Effector CD8-positive, alpha-beta T cell (primary cell): ENCODE data around the gene CCDC192.

Experiments
- DNase-seq: peaks from one replicate; lab custom pipeline; 2025; lab: John Stamatoyannopoulos, UW

CCDC192 gene

DNA sequence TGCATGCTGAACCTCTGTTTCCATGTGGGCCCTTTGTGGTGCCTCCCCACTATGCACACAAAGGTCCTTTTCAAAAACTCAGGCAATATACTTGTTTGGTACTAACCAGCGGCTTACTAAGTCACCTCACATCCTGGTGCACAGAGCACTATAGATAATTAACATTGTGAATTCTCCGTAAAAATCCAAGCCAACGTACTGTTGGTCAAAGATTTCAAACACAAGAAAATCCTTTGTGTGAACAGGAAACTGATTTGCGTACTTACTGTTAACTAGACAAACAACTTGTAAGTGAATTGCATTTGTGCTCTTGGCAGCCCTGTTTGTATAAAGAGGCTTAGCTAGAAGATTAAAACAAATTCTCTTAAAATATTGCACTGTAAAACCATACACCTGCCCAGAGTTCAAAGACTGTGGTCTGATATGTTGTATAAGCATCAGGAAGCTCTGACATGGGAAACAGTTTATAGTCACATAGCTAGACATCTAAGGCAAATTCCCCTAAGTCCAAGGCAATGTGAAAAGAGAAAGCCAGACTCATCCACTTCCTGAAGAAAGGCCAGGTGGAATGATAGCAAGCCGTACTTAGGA is 255.3 kb downstream of the CCDC192 start:
- DNase-seq, result no peak

DNA sequence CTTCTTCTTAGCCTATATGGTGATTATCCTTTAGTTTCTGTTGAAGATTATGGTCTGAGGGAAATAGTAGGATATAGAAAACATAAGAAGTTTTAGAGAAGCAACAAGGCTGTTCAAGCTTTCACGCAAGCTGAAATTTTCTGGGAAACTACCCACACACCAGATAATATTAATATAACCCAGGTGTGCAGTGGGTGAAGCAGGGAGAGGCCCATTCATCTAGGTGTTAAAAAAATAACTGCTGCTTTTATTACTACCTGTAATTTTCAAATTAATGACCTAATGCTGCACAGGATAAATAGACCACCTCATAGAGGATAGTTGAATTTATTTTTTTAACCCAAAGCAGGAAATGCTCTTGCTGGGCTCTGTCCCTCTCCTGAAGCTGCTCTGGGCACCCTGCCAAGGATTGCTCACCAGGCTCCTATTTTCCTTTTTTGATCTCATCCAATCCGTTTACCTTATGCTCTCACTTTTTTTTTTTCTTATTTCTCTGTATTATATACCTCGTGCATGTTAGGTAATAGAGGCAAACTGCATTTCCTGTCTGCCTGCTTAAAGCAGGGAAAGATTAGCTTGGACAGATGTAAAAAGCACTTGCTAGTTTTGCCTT is 256.1 kb downstream of the CCDC192 start:
- DNase-seq, result no peak

DNA sequence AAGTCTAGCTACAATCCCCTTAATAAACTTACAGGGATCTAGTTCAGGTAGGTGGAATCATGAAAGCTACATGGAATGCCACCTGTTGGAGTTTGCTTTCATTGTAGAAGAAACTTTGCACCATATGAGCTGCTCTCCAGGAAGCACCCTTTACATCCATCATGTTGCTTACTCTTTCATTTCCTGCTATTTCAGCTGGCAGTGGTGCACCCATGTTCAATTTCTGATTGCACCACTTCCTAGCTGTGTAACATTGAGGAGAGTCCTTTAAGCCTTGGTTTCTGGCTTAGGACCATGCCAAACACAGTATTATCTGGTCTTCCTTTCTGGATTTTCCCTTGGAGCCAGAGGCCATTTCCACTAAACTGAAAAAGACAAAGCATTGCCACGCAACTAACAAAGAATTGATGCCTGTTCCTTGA is 257.1 kb downstream of the CCDC192 start:
- no peak for DNase-seq

DNA sequence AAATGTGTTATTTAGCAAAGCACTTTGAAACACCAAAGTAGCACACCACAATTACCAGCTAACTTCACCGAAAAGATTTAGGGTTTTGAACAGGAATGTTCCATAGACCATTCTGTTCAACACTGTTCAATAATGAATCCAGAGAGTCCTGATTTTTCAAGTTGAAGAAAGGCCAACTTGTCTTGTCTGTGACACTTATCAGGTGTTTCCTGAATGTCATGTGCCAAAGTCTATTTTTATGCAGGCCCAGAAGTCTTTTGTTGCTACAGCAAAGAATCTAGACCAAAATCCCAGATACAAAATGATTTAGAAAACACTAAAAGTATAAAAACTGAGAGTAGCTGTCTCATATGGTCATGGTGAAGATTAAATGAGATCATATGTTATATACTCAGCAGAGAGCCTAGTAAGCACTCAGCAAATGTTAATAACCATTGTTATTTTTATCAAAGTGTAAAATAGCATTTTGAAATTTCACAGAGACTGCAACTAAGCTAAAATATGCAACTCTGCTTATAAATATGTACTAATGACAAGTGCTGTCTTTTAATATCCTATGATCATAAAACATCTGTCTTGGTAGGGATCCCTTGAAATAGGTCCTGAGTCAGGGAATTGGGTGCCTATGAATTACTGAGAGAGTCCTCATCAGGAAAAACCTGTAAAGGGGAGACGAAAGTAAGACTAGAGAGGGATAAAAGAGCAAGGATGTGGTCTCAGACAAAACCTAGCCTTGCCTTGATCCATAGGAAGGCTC is 258.0 kb downstream of the CCDC192 start:
- DNase-seq, result no peak

DNA sequence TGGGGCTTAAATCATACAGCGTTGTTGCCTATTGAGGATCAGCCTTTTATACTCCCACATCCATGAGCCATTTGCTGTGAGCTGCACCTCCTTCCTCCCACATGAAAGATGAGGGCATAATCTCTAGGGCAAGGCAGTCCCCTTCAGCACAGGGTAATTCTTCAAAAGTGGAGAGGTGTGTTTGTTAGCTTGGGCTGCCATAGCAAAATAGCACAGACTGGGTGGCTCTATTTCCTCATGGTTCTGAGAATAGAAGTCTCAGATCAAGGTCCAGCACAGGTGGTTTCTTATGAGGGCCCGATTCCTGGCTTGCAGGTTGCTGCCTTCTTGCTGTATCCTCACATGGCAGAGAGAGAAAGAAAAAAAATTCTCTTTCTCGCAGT is 258.6 kb downstream of the CCDC192 start:
- DNase-seq, result no peak

DNA sequence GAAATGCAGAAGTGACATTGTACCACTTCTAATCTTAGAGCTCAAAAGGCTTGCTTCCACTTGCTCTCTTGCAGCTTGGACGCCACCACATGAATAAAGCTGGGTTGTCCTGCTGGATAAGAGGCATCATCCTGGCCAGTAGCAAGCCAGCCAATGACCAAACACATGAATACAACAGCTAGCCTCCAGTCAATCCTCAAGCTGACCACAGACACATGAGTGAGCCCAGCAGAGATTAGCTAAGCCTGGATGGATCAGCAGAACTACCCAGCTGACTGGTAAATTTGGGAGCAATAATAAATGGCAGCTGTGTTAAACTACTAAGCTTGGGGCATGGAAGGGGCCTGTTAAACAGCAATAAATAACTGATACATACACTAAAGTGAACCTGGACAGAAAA is 259.3 kb downstream of the CCDC192 start:
- DNase-seq, result no peak

DNA sequence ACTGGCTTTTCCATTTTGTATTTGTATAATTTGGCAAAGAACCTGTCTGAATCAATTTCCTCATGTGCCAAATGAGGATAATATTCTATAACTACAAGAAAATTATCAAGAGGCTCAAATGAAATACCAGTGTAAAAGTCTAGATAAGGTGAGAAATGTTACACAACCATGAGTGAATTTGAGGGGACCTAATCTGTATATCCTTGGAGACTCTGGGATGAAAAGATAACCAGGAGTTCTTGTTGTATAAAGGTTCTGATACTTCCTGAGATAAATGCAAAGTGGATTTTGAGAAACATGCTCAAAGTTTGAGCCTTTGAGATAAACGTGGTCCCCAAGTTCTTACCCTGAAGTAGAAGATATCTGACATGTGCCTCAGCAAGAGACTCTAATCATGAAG is 260.0 kb downstream of the CCDC192 start:
- no peak for DNase-seq

DNA sequence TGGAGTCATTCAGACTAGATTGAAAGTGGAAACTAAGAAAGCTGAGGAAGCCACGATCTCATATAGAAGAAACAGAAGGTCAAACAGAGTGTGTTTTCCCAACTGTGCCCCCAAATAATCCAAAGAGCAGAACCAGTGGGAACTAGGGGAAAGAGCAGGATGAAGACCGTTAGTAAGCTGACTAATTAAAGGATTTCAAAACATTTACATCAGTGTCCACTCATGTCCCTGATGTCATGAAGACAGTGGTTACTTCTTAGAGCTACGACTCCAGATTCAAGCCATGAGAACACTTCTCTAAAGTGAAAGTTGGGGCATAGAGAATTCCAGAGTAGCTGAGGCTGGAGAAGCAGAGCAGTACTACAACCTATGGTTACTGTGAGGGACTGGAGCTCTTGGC is 260.7 kb downstream of the CCDC192 start:
- DNase-seq, result no peak

DNA sequence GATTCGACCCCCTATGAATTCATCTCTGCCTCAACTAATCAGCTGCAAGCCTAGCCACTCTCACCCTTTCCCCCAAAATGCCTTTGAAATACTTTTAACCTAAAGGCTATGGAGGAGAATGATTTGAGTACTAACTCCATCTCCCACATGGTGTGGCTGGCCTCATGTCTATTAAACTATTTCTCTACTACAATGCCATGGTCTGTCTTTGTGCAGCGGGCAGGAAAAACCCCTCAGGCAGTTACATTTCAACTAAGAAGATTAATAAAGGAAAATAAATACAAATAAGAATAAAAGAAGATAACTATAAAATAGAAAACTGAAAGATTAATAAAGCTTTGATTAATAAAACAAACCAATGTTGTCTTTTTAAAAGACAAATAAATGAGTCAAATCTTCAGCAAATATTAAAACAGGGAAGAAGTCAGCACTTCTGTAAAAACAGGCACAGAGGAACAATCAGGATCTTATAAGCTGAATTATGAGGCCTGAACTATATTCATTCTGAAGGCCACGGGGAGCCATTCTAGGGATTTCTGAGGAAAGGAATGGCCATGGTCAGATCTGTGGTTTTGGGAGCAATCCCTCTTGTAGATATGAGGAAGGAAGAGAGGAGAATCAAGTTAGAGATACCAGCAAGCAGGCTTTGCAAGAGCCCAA is 264.3 kb downstream of the CCDC192 start:
- no peak for DNase-seq

DNA sequence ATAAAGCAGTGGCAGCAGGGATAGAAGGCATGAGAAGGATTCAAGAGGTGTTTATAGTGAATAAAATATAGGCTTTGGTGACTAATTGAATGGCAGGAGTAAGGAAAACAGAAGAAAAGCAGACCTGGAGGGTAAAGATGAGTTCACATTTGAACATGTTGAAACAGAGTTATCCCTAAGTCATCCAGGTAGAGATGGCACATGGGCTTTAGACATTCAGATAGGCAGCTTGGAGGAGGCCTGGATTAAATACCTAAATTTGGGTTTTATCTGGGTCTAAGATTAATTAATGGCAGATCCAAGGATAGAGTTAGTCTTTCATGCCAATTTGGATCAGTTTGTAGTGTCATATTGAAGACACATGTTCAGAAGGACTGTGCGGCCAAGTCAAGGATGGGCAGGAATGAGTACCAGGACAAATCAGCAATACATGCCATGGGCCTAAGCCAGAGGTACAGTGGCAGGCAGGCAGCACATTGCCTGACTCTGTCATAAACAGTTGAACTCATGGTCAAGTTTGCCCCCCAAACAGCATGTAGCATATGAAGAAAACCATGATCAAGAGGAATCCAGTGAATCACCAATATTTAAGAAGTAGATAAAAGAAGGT is 264.9 kb downstream of the CCDC192 start:
- no peak for DNase-seq

DNA sequence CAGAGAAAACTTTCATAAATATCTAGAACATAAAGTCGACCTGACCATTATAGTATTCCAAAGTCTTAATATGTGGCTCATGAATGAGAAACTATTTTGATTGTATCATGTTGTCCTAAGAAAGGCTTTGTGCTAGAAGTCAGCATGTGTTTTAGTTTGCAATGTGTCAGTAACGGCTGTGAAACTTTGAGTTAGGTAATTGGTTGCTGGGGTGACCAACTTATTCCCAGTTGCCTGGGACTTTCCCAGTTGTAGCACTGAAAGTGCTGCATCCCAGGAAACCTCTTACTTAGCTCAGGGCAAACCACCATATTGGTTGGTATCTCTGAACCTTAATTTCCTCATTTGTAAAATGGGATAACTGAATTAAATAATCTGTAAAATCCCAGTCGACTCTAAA is 265.8 kb downstream of the CCDC192 start:
- no peak for DNase-seq

DNA sequence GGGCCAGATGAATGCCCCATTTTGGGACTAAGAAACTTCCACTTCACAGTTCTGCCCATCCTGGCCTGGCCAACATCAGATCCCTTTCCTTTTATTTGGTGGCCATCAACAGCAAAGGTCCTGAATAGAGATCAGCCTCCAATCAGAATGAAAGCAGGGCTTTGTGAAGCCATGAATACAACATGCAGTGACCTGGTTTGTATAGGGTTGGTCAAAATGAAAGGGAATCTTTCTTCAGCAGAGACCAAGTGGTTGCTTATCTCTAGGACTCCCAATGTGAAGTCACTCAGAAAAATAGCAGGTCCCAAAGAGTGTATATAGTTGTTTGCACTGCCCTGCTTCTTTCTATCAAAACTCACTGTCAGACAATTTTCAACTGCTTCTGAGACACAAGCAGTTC is 266.5 kb downstream of the CCDC192 start:
- no peak for DNase-seq

DNA sequence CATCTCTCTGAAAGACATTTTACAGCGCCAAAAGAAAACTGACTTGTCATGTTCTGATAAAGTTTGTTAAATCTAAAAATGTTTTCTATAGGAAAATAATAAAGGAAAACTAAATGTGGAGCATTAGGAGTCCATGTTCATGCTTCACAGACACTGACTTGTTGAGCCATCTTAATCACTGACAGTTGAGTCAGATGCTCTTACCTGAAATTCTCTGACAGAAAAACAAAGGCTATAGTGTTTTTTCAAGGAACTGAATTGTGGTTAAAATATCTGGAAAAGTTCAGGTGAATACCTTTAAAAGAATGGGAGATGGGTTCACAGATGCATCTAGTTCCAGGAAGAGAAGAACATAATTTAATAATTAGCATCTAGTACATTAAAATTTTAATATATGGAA is 266.9 kb downstream of the CCDC192 start:
- no peak for DNase-seq

DNA sequence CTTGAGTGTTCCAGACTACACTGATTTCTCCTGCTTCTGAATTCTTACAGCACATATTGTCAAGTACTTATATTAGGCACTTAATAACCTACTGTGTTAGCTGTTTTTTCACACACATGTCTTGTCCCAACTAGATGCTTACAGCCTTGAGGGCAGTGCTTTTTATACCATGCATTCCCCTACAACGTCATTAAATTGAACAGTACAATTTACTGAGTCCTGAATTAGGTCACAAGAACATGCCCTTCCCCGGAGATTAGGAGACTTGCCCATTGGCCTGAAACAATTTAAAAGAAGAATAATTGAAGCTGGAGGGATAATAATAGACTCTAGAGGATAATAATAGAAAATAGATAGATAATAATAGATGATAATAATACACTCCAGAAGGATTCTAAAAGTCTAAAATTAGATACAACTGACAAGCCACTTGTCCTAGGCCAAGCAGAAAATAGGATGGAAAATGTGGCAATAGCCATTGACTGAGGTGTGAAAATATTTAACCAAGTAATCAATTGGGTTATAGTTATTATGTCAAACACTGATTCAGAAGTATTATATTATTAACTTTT is 267.7 kb downstream of the CCDC192 start:
- no peak for DNase-seq

DNA sequence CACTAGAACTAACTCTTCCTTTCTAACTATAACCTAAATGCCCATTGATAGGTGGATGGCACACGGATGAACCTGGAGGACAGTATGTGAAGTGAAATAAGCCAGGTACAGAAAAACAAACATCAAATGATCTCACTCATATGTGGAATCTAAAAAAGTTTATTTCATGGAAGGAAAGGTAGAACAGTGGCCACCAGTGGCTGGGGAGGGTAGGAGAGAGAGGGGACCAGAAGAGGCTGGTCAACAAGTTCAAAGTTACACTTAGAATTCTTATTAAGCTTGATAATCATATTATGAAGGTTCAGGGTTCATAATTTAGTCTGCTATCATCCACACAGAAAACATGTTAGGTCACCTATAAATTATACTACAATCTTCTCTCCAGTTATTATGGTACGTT is 272.8 kb downstream of the CCDC192 start:
- DNase-seq, result no peak

DNA sequence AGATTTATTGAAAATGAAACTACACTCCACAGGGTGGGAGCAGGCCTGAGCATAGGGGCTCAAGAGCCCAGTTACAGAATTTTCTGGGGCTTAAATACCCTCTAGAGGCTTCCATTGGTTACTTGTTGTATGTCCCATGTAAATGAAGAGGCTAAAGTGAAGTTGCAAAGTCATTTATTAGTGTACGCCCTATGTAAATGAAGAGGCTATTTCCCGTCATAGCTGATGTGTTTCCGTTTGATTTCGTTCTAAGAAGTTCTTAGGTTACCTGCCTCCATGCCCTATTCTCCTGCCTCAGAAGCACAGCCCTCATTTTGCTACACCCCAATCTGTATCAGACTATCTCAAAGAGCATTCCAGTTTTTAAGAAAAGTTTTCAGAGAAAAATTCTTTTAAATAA is 273.3 kb downstream of the CCDC192 start:
- no peak for DNase-seq

DNA sequence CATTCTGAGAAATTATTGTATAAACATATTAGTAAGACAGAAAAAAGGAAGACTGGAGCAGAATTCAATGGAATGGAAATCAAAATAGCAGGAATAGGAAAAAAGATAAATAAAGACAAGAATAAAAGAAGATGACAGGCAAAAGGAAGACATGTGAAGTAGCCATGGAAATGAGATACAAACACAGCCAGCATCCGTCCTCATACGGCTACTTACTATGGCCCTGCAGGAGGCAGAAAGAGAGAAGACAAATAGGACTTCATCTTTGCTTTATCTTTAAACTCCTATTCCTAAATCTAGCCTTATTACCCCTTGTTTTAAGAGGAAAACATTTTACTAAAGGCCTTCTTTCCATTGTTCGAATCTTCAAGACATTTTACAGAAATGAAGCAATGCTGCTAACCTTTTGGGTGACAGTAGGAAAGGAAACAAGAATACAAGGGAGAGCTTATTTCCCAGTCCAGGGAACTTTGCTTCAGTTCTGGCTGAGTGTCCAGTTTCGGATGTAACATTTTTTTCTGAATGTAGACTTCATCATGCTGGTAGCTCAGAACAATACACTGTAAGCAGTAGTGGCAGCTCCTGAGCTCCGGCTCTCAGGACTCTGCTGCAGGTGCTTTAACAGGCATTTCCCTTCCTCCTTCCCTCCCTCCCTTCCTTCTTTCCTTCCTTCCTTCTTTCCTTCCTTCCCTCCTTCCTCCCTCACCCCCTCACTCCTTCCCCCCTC is 274.0 kb downstream of the CCDC192 start:
- DNase-seq, result no peak

DNA sequence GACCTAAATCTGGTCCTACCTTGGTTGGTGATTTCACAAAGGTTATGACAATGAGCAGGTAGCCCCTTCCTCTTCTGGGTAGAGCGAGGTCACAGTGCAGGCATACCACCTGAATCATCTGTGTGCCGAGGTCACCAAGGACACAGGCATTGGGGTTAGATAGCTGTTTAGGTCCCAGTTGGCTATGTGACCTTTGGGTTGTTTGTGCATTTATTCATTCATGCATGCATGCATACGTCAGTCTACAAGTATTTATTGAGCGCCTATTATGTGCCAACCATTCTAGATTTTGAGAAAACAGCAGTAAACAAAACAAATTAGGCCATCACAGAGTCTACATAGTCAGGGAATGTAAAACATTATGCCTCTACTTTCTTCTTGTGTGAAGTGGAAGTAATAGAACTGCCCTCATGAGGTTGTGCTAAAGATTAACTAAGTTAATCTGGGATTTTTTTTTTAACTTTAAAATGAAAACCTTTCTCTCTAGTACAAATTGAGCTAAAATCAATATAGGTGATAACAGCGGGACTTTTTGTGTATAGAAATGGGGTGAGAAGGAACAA is 275.6 kb downstream of the CCDC192 start:
- no peak for DNase-seq

DNA sequence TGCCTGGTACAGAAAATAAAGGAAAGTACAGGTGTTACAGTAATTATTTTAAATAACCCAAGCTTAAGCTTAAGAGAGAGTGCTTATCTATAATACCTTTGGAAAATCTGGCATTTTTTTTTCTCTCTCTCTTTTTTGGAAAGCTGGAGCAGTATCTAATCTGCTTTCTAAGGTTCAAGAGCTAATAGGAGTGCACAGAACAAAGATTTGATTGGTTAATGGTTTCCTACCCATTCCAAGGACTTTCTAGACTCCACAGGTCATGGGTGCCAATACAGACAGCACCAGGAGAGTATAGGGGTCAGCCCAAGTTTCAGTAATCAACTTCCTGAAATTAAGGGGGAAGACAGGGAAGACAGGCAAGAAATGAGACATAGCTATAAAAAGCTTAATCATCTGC is 276.3 kb downstream of the CCDC192 start:
- no peak for DNase-seq

DNA sequence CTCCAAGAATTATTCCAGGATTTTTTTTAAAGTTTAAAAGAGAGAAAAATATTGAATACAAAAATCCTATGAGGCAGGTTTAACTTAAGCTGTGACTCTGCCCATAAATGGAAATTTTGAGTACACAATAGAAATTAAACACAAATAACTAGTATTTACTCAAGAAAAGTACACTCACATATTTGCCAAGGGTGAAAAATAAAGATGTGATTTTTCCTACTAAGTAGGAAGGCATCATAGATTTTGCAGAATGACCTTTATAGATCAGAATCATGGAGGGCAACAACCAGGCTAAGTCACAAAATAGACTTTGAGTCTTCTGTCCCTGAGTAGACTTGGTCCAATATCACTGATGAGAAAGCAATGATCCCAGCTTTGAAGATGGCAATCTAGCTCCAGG is 277.7 kb downstream of the CCDC192 start:
- no peak for DNase-seq

DNA sequence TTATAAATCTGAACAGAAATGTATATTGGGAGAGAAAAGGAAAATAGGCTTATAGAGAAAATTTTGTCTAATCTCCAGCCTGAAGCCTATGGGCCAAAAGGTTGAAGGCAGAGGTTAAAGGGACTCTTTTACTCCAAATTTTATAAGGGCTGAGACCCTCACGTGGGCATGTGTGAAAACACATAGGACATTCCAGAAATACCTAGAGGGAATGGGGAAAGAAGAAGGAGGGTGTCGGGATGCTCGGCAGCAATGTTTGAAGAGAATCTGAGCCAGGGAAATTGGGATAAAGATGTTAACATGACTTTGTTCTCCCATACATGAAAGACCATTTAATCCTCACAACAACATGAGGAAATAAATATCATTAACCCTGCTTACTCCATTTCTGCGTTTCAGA is 278.3 kb downstream of the CCDC192 start:
- DNase-seq, result no peak
